Measurements from ENCODE around the gene SEC14L5. TPM values are rescaled to one million over a fixed set of nuclear protein-coding genes. Genes with fewer than 3 reads are reported as not detected.

Gene SEC14L5
- polyA plus RNA-seq, 1 experiment = 0.05 TPM

- Histone ChIP-seq H3K27ac (ENCODE audit: low read depth, low read length) (no peak overlapping the region), H3K9me3 (ENCODE audit: control insufficient read depth, insufficient read depth, low read length) (no peaks in the 10 kb centered on the region), H3K27me3 (ENCODE audit: control insufficient read depth, insufficient read depth, low read length) (peaks cover 2% of the 10 kb centered on the region), H3K4me3 (ENCODE audit: low read depth, low read length) (no peak overlapping the region)
- TF ChIP-seq CTCF (IDR thresholded peaks at IDR 0.05; ENCODE audit: low read depth, low read length) = no peak
- no peak for DNase-seq (ENCODE audit: low read depth, low spot score)
- CTCF ChIA-PET = no interaction called here
- POLR2A ChIA-PET = no interaction called here
Observed at GRCh38 chr16:4976079-4976478, 17.9 kb downstream of the SEC14L5 start.

GRCh38 chr16:4976611-4977145 is 18.5 kb downstream of the SEC14L5 start:
- no peak overlapping the region for H3K4me3 ChIP-seq (ENCODE audit: low read depth, low read length)
- TF ChIP-seq CTCF (IDR thresholded peaks at IDR 0.05; ENCODE audit: low read depth, low read length) = no peak
- CTCF ChIA-PET = no interaction called here
- no peak overlapping the region for H3K27ac ChIP-seq (ENCODE audit: low read depth, low read length)
- H3K27me3 ChIP-seq (ENCODE audit: control insufficient read depth, insufficient read depth, low read length) = peaks cover 6% of the 10 kb centered on the region
- POLR2A ChIA-PET = no interaction called here
- H3K9me3 ChIP-seq (ENCODE audit: control insufficient read depth, insufficient read depth, low read length) = no peaks in the 10 kb centered on the region
- no peak for DNase-seq (ENCODE audit: low read depth, low spot score)

GRCh38 chr16:4979164-4979563 is 21.0 kb downstream of the SEC14L5 start:
- H3K9me3 ChIP-seq (ENCODE audit: control insufficient read depth, insufficient read depth, low read length) = no peaks in the 10 kb centered on the region
- ChIA-PET POLR2A (no interaction called here), CTCF (no interaction called here)
- no peak overlapping the region for H3K27ac ChIP-seq (ENCODE audit: low read depth, low read length)
- no peak for TF ChIP-seq CTCF (IDR thresholded peaks at IDR 0.05; ENCODE audit: low read depth, low read length)
- H3K27me3 ChIP-seq (ENCODE audit: control insufficient read depth, insufficient read depth, low read length) = peaks cover 14% of the 10 kb centered on the region
- no peak overlapping the region for H3K4me3 ChIP-seq (ENCODE audit: low read depth, low read length)
- DNase-seq (ENCODE audit: low read depth, low spot score) = no peak

- TF ChIP-seq CTCF (IDR thresholded peaks at IDR 0.05; ENCODE audit: low read depth, low read length) = no peak
- POLR2A ChIA-PET = no interaction called here
- Histone ChIP-seq H3K27ac (ENCODE audit: low read depth, low read length) (no peak overlapping the region), H3K4me3 (ENCODE audit: low read depth, low read length) (no peak overlapping the region), H3K9me3 (ENCODE audit: control insufficient read depth, insufficient read depth, low read length) (no peaks in the 10 kb centered on the region), H3K27me3 (ENCODE audit: control insufficient read depth, insufficient read depth, low read length) (peaks cover 14% of the 10 kb centered on the region)
- CTCF ChIA-PET = no interaction called here
- no peak for DNase-seq (ENCODE audit: low read depth, low spot score)
Observed at GRCh38 chr16:4979736-4980660, 21.9 kb downstream of the SEC14L5 start.

- CTCF ChIA-PET = no interaction called here
Observed at GRCh38 chr16:4980691-4981090, 22.6 kb downstream of the SEC14L5 start.

More at GRCh38 chr16:4980691-4981090, 22.6 kb downstream of the SEC14L5 start:
- no peak overlapping the region for H3K4me3 ChIP-seq (ENCODE audit: low read depth, low read length)
- no peak for DNase-seq (ENCODE audit: low read depth, low spot score)
- no peak overlapping the region for H3K27ac ChIP-seq (ENCODE audit: low read depth, low read length)
- TF ChIP-seq CTCF (IDR thresholded peaks at IDR 0.05; ENCODE audit: low read depth, low read length) = no peak
- POLR2A ChIA-PET = interaction anchor here (0.6 kb wide), 1 partner anchor 24 kb away, joined by 3 read pairs; no protein-coding TSS in a partner anchor
- H3K9me3 ChIP-seq (ENCODE audit: control insufficient read depth, insufficient read depth, low read length) = no peaks in the 10 kb centered on the region
- H3K27me3 ChIP-seq (ENCODE audit: control insufficient read depth, insufficient read depth, low read length) = peaks cover 14% of the 10 kb centered on the region

Measured in AG04450 (cell line).